K562 (cell line): ENCODE results near the gene ORM1.
"Not testable (repeated sequence)": the region's sequence is repeated elsewhere in the genome, so short reads cannot be mapped to it uniquely, and the experiment has no call there.

ENCODE experiments used
- ATF7 ChIP-seq: fragments of 450-650 bp; IDR thresholded peaks from 2 replicates; pipeline ENCODE4 v1.7.1; 2014; ENCODE audit warnings: mild to moderate bottlenecking, moderate library complexity
- BCOR ChIP-seq: fragments of 450-650 bp; IDR thresholded peaks from 2 replicates; pipeline ENCODE4 v1.6.1; 2016
- CTCF ChIP-seq, 3 experiments: IDR thresholded peaks in 2 of 3; conservative IDR thresholded peaks in 1 of 3; 2 replicates each; pipeline ENCODE4 v1.5.1; 2011 to 2012; ENCODE audit warnings: low read length in 3 of 3, mild to moderate bottlenecking in 3 of 3, control low read depth in 2 of 3, improper control_type of control experiment in 1 of 3, inconsistent platforms in 1 of 3, low read depth in 1 of 3, mixed read lengths in 1 of 3, moderate library complexity in 1 of 3; ENCODE audit not compliant: insufficient read depth in 2 of 3
- HMG20A ChIP-seq: fragments of 450-650 bp; formaldehyde crosslinking; conservative IDR thresholded peaks from 2 replicates; pipeline ENCODE4 v1.4.0; 2020; ENCODE audit warnings: mild to moderate bottlenecking, mixed read lengths
- HNRNPH1 ChIP-seq: fragments of 200-400 bp; formaldehyde crosslinking; optimal IDR thresholded peaks from 2 replicates; pipeline ENCODE3; 2017; ENCODE audit warnings: low read depth, mild to moderate bottlenecking, low read length, moderate library complexity
- HOMEZ ChIP-seq: fragments of 250-450 bp; sonication (Bioruptor Pico); IDR thresholded peaks from 2 replicates; pipeline ENCODE4 v1.4.0; 2020; ENCODE audit warnings: mild to moderate bottlenecking, moderate library complexity
- POLR2AphosphoS5 ChIP-seq: IDR thresholded peaks from 2 replicates; pipeline ENCODE4 v1.6.1; 2011; ENCODE audit warnings: mild to moderate bottlenecking, low read depth, low read length, moderate library complexity; ENCODE audit not compliant: control insufficient read depth, insufficient read depth
- RAD21 ChIP-seq, 2 experiments: fragments of 250-450 bp in 1 of 2; fragments of 450-650 bp in 1 of 2; sonication (Bioruptor Pico) in 1 of 2; formaldehyde crosslinking in 1 of 2; IDR thresholded peaks in 1 of 2; conservative IDR thresholded peaks in 1 of 2; 2 replicates each; pipeline versions ENCODE4 v1.4.0 to v1.8.0; 2020 to 2022; ENCODE audit warnings: mild to moderate bottlenecking in 2 of 2, moderate library complexity in 1 of 2
- RFX7 ChIP-seq: fragments of 250-450 bp; sonication (Bioruptor Pico); IDR thresholded peaks from 2 replicates; pipeline ENCODE4 v1.5.1; 2021; ENCODE audit warnings: mild to moderate bottlenecking
- SREBF2 ChIP-seq: sonication (generic); formaldehyde crosslinking; IDR thresholded peaks from 2 replicates; pipeline ENCODE4 v1.4.0; 2020; ENCODE audit warnings: mild to moderate bottlenecking, missing genetic modification reagents
- ZBTB49 ChIP-seq: sonication (generic); formaldehyde crosslinking; IDR thresholded peaks from 2 replicates; pipeline ENCODE4 v1.8.0; 2022; ENCODE audit warnings: missing genetic modification reagents, mild to moderate bottlenecking, borderline replicate concordance
- ZNF124 ChIP-seq: sonication (generic); formaldehyde crosslinking; IDR thresholded peaks from 2 replicates; pipeline ENCODE4 v1.8.1; 2022; ENCODE audit warnings: missing genetic modification reagents
- ZNF280B ChIP-seq: fragments of 250-450 bp; sonication (Bioruptor Pico); IDR thresholded peaks from 2 replicates; pipeline ENCODE4 v1.5.1; 2021; ENCODE audit warnings: mild to moderate bottlenecking

GRCh38 chr9:114322831-114323531 is at the start of gene ORM1:
- not testable (repeated sequence) for TF ChIP-seq SREBF2 (CRISPR knock-in tag); RFX7 (CRISPR knock-in tag); HNRNPH1; BCOR; ZBTB49; RAD21 (CRISPR knock-in tag; conservative IDR thresholded peaks at IDR 0.05 in 1 of 2, IDR thresholded peaks at IDR 0.05 in 1 of 2); HOMEZ (CRISPR knock-in tag); ZNF280B; HMG20A (CRISPR knock-in tag); ZNF124 (CRISPR knock-in tag); ATF7; CTCF (IDR thresholded peaks at IDR 0.05 in 2 of 3, conservative IDR thresholded peaks at IDR 0.05 in 1 of 3; ENCODE audit: insufficient read depth in 2 of 3, low read depth in 1 of 3, low read length in 3 of 3); POLR2AphosphoS5
